Measurements from ENCODE around the gene COL25A1. TPM values are rescaled to one million over a fixed set of nuclear protein-coding genes. Genes with fewer than 3 reads are reported as not detected.

Gene COL25A1
- total RNA-seq, 1 donor from 2014 or later: 5.6 TPM

- intact Hi-C loops (cut with DNase I): no loop called here
- TF ChIP-seq CTCF (IDR thresholded peaks at IDR 0.05): no peak
- Histone ChIP-seq H3K36me3 (no peaks in the 10 kb centered on the region), H3K9me3 (no peaks in the 10 kb centered on the region), H3K4me1 (no peaks in the 10 kb centered on the region), H3K27ac (no peak overlapping the region), H3K4me3 (no peak overlapping the region), H3K27me3 (no peaks in the 10 kb centered on the region)
- DNase-seq (ENCODE audit: low spot score in 2 of 2): no peak
Measured at GRCh38 chr4:109166586-109166985, 135.9 kb downstream of the COL25A1 start.

- intact Hi-C loops (cut with DNase I): no loop called here
- no peak for TF ChIP-seq CTCF (IDR thresholded peaks at IDR 0.05)
- Histone ChIP-seq H3K9me3 (no peaks in the 10 kb centered on the region), H3K27ac (no peak overlapping the region), H3K4me1 (no peaks in the 10 kb centered on the region), H3K36me3 (no peaks in the 10 kb centered on the region), H3K4me3 (no peak overlapping the region), H3K27me3 (no peaks in the 10 kb centered on the region)
- no peak for DNase-seq (ENCODE audit: low spot score in 2 of 2)
Measured at GRCh38 chr4:109166126-109166525, 136.3 kb downstream of the COL25A1 start.

- no peak for TF ChIP-seq CTCF (IDR thresholded peaks at IDR 0.05)
- no peaks in the 10 kb centered on the region for H3K36me3 ChIP-seq
- H3K4me3 ChIP-seq: no peak overlapping the region
- DNase-seq (ENCODE audit: low spot score in 2 of 2): no peak
- H3K27me3 ChIP-seq: no peaks in the 10 kb centered on the region
- H3K9me3 ChIP-seq: no peaks in the 10 kb centered on the region
- no peak overlapping the region for H3K27ac ChIP-seq
- intact Hi-C loops (cut with DNase I): no loop called here
- H3K4me1 ChIP-seq: no peaks in the 10 kb centered on the region
Measured at GRCh38 chr4:109164011-109164410, 138.4 kb downstream of the COL25A1 start.

GRCh38 chr4:109163493-109163892 lies 139.0 kb downstream of the COL25A1 start:
- Histone ChIP-seq H3K4me3 (no peak overlapping the region), H3K27ac (no peak overlapping the region), H3K36me3 (no peaks in the 10 kb centered on the region), H3K27me3 (no peaks in the 10 kb centered on the region), H3K4me1 (no peaks in the 10 kb centered on the region), H3K9me3 (no peaks in the 10 kb centered on the region)
- no peak for TF ChIP-seq CTCF (IDR thresholded peaks at IDR 0.05)
- no peak for DNase-seq (ENCODE audit: low spot score in 2 of 2)
- intact Hi-C loops (cut with DNase I): no loop called here

GRCh38 chr4:109162759-109163158 lies 139.7 kb downstream of the COL25A1 start:
- no peak for TF ChIP-seq CTCF (IDR thresholded peaks at IDR 0.05)
- intact Hi-C loops (cut with DNase I): no loop called here
- Histone ChIP-seq H3K4me1 (no peaks in the 10 kb centered on the region), H3K9me3 (no peaks in the 10 kb centered on the region), H3K4me3 (no peak overlapping the region), H3K27ac (no peak overlapping the region), H3K36me3 (no peaks in the 10 kb centered on the region), H3K27me3 (no peaks in the 10 kb centered on the region)
- no peak for DNase-seq (ENCODE audit: low spot score in 2 of 2)

GRCh38 chr4:109160494-109160893 lies 142.0 kb downstream of the COL25A1 start:
- TF ChIP-seq CTCF (IDR thresholded peaks at IDR 0.05): no peak
- H3K9me3 ChIP-seq: no peaks in the 10 kb centered on the region
- H3K36me3 ChIP-seq: no peaks in the 10 kb centered on the region
- H3K27me3 ChIP-seq: no peaks in the 10 kb centered on the region
- H3K27ac ChIP-seq: no peak overlapping the region
- no peak for DNase-seq (ENCODE audit: low spot score in 2 of 2)
- H3K4me3 ChIP-seq: no peak overlapping the region
- intact Hi-C loops (cut with DNase I): no loop called here
- H3K4me1 ChIP-seq: no peaks in the 10 kb centered on the region

Measured in ascending aorta (tissue), 2 donors.